Neural crest cell (in vitro differentiated cells): ENCODE results near the gene ADORA2A. TPM values are rescaled to one million over a fixed set of nuclear protein-coding genes. Genes with fewer than 3 reads are reported as not detected.
A peak's percentile ranks its signal among the peaks of the same experiment; 100 is the strongest.

Experiments used
- DNase-seq: peaks from one replicate; pipeline ENCODE4 v3.0.0; 2021; ENCODE audit warnings: low read depth, mixed read lengths, low spot score
- H3K27ac Mint-ChIP-seq: one replicate; pipeline ENCODE4 v1.8.0; 2021; ENCODE audit warnings: mild to moderate bottlenecking, mixed read lengths; ENCODE audit not compliant: unreplicated experiment
- H3K27me3 Mint-ChIP-seq: 2 replicates; pipeline ENCODE4 v1.8.0; 2021; ENCODE audit warnings: low read depth, mild to moderate bottlenecking, mixed read lengths
- H3K36me3 Mint-ChIP-seq: 2 replicates; pipeline ENCODE4 v1.8.0; 2021; ENCODE audit warnings: low read depth, mild to moderate bottlenecking, mixed read lengths
- H3K4me1 Mint-ChIP-seq: 2 replicates; pipeline ENCODE4 v1.8.0; 2021; ENCODE audit warnings: mixed read lengths
- H3K4me3 Mint-ChIP-seq: one replicate; pipeline ENCODE4 v1.8.0; 2021; ENCODE audit warnings: mild to moderate bottlenecking, mixed read lengths
- H3K9me3 Mint-ChIP-seq: 2 replicates; pipeline ENCODE4 v1.8.0; 2021; ENCODE audit warnings: mixed read lengths
- total RNA-seq: library from RNA; stranded (reverse); gene quantifications from 2 replicates; pipeline ENCODE4 v1.2.1, GENCODE V29; 2021
- TF ChIP-seq, protein P1 (sequence below): fragments of 200-600 bp; sonication (generic); conservative IDR thresholded peaks from 2 replicates; pipeline ENCODE4 v1.5.0; 2021; ENCODE audit warnings: antibody characterized with exemption, mild to moderate bottlenecking

ADORA2A gene
- total RNA-seq, 1 donor from 2014 or later = 2.8 TPM

DNA sequence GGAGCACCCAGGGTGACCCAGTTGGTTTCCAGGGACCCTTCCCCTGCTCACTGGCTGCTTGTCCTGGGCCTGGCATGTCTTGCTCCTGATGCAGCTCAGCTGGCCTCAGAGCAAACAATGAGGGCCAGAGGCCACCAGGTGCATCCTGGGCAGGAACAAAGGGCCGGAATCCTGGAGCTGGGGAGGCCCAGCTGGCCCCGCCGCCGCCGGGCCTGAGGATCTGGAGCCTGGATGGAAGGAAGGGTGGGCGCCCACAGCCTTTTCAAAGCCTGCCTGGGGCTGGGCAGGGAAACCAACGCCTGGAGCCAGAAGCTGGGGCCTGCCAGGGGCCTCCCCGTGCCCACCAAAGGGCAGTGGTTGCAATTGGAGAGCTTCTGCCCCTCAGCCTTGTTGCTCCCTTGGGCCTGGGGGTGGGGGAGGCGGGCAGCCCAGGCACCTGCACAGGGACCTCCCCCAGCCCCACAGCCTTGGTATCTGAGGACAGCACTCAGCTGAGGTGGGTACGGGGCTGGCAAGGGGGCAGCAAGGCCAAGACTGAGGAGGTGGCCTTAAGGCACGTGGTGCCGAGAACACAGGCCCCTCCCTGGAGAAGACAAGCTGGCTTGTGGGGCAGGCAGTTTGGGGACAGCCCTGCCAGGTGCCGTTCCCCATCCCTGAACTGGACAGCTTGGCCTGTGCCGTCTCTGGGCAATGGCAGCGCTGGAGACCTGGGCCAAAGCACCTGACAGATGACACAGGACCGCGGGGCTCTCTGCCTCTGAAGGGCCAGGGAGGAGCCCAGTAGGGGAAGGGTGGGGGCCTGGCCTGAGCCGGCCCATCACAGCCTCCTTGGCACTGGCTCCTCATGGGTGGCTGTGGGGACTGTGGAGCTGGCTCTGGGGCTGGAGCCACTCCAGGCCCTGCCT, 7.1 kb upstream of the ADORA2A start:
- H3K4me1 Mint-ChIP-seq = peaks cover 5% of the 10 kb centered on the region
- TF ChIP-seq, protein P1, sequence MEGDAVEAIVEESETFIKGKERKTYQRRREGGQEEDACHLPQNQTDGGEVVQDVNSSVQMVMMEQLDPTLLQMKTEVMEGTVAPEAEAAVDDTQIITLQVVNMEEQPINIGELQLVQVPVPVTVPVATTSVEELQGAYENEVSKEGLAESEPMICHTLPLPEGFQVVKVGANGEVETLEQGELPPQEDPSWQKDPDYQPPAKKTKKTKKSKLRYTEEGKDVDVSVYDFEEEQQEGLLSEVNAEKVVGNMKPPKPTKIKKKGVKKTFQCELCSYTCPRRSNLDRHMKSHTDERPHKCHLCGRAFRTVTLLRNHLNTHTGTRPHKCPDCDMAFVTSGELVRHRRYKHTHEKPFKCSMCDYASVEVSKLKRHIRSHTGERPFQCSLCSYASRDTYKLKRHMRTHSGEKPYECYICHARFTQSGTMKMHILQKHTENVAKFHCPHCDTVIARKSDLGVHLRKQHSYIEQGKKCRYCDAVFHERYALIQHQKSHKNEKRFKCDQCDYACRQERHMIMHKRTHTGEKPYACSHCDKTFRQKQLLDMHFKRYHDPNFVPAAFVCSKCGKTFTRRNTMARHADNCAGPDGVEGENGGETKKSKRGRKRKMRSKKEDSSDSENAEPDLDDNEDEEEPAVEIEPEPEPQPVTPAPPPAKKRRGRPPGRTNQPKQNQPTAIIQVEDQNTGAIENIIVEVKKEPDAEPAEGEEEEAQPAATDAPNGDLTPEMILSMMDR = no peak
- no peaks in the 10 kb centered on the region for H3K9me3 Mint-ChIP-seq
- H3K36me3 Mint-ChIP-seq = no peaks in the 10 kb centered on the region
- peak overlapping the region; percentile 76 for H3K4me3 Mint-ChIP-seq
- peak overlapping the region; percentile 57 for H3K27ac Mint-ChIP-seq
- DNase-seq = no peak
- H3K27me3 Mint-ChIP-seq = peaks cover 27% of the 10 kb centered on the region

DNA sequence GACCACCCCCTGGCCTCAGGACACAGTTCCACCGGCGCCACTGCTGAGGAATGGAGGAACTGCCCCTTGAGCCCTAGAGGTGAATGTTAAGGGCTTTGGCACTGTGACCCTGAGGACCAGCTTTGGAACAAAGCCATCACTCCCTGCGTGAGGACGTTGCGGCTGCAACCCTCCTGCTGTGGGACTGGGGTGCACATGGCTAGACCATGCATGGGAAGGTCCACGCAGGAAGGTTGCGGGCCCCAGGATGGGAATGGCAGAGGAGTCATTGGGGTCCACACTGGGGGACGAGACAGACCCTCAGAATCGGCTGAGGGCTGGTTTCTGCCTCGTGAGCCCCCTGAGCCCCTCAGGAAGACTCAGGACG, 6.4 kb upstream of the ADORA2A start:
- Mint-ChIP-seq H3K27me3 (peaks cover 34% of the 10 kb centered on the region), H3K9me3 (no peaks in the 10 kb centered on the region), H3K4me3 (peak overlapping the region; percentile 76), H3K4me1 (peaks cover 5% of the 10 kb centered on the region), H3K27ac (no peak overlapping the region), H3K36me3 (no peaks in the 10 kb centered on the region)
- TF ChIP-seq, protein P1 = no peak
- DNase-seq = no peak

DNA sequence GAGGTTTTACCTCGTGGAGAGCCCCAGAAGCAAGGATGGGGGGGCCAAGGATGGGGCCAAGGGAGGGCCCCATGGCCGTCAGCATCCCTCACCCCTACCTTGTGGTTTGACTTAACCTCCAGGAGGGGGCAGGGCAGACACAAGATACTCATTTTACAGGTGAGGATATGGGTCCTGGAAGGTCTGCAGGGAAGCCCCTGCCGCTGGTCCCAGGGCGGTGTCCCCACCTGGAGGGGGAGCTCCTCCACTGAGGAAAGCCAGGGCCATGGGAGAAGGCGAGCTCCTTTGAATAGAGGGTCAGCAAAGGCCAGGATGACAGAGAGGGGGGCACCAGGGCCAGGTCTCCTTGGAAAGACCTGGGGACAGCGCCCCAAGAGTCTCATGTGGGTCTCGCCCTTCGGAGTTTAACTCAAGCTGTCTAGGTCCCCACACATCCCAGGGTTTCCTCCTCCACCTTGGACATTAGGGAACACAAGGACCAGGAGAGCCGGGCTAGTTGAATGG, 5.9 kb upstream of the ADORA2A start:
- peak overlapping the region; percentile 76 for H3K4me3 Mint-ChIP-seq
- no peak for DNase-seq
- H3K4me1 Mint-ChIP-seq = peaks cover 5% of the 10 kb centered on the region
- no peak overlapping the region for H3K27ac Mint-ChIP-seq
- H3K36me3 Mint-ChIP-seq = no peaks in the 10 kb centered on the region
- TF ChIP-seq, protein P1 = peak; percentile 48
- H3K27me3 Mint-ChIP-seq = peaks cover 39% of the 10 kb centered on the region
- H3K9me3 Mint-ChIP-seq = no peaks in the 10 kb centered on the region

DNA sequence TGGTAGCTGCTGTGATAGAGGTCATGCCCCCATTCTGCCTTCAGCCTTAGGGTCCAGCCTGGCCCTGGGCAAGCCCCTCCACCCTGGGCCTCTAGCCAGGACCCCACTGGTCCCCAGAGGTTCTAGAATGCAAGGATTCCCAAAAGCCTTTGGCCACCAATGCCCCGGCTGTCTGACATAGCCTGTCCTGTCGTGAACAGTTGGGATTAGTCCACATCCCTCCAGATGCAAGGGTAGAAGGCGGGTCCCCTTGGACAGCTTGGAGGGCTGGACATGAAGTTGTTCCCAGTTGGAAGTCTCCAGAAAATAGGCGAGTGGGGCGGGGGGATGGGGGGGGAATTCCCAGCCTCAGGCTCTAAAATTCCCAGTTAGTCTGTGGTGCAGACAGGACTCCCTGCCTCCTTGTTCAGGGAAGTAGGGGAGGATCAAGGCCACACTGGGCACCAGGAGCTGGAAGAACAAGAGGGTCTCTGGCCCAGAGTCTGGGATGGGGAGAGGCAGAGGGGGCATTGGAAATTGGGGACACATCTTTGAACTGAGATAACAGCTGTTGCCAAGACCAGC, 5.2 kb upstream of the ADORA2A start:
- peaks cover 5% of the 10 kb centered on the region for H3K4me1 Mint-ChIP-seq
- H3K27ac Mint-ChIP-seq = no peak overlapping the region

DNA sequence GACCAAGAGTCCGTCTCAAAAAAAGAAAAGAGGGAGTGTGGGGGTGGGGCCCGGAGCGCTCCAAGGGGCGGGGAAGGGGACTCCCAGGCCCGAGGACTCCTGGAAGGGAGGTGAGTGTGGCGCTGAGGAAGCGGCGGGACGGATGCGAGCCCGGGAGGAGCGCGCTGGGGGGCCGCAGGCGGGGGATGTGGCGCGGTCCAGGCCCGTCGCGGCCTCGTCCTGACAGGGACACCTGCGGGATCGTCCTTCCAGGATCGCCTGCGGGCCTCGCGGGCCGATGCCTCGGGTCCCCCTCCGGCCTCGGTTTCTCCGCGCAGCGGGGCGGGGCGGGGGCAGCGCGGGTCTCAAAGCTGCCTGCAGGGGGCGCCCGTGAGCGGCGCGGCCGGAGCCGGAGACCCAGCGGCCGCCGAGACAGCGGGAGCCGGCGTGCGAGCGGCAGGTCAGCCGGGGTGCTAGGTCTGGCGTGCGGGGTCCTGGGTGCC, 3.8 kb upstream of the ADORA2A start:
- Mint-ChIP-seq H3K27me3 (peaks cover 47% of the 10 kb centered on the region), H3K4me3 (no peak overlapping the region), H3K9me3 (no peaks in the 10 kb centered on the region), H3K27ac (no peak overlapping the region), H3K36me3 (no peaks in the 10 kb centered on the region), H3K4me1 (peaks cover 9% of the 10 kb centered on the region)
- peak; percentile 70 for DNase-seq
- TF ChIP-seq, protein P1 = peak; percentile 91

More for the DNA sequence above, 5.2 kb upstream of the ADORA2A start:
- Mint-ChIP-seq H3K9me3 (no peaks in the 10 kb centered on the region), H3K27me3 (peaks cover 43% of the 10 kb centered on the region), H3K4me3 (peak overlapping the region; percentile 83), H3K36me3 (no peaks in the 10 kb centered on the region)
- TF ChIP-seq, protein P1 = no peak
- no peak for DNase-seq
